Measurements from ENCODE around the gene TCF4.
"Not testable (repeated sequence)": the region's sequence is repeated elsewhere in the genome, so short reads cannot be mapped to it uniquely, and the experiment has no call there.

Gene TCF4

GRCh38 chr18:55500316-55501086, 87.5 kb downstream of the TCF4 start:
- DNase-seq = no peak

GRCh38 chr18:55499526-55499925, 88.5 kb downstream of the TCF4 start:
- no peak for DNase-seq

GRCh38 chr18:55497825-55498403, 90.1 kb downstream of the TCF4 start:
- no peak for DNase-seq

- no peak for DNase-seq
These were observed 93.1 kb downstream of the TCF4 start for GRCh38 chr18:55494899-55495298.

- DNase-seq = no peak
These were observed 93.6 kb downstream of the TCF4 start for GRCh38 chr18:55494441-55494840.

- DNase-seq = no peak
These were observed 96.4 kb downstream of the TCF4 start for GRCh38 chr18:55491616-55492015.

- peak; percentile 76 for DNase-seq
These were observed 98.7 kb downstream of the TCF4 start for GRCh38 chr18:55489034-55489986.

GRCh38 chr18:55488473-55488872, 99.5 kb downstream of the TCF4 start:
- peak; percentile 98 for DNase-seq

- no peak for DNase-seq
These were observed 100.0 kb downstream of the TCF4 start for GRCh38 chr18:55487997-55488396.

- DNase-seq = no peak
These were observed 101.1 kb downstream of the TCF4 start for GRCh38 chr18:55486936-55487335.

- DNase-seq = no peak
These were observed 102.3 kb downstream of the TCF4 start for GRCh38 chr18:55485666-55486065.

- no peak for DNase-seq
These were observed 103.2 kb downstream of the TCF4 start for GRCh38 chr18:55484773-55485172.

- DNase-seq = no peak
These were observed 104.6 kb downstream of the TCF4 start for GRCh38 chr18:55483266-55483871.

- no peak for DNase-seq
These were observed 108.2 kb downstream of the TCF4 start for GRCh38 chr18:55479656-55480420.

- no peak for DNase-seq
These were observed 110.0 kb downstream of the TCF4 start for GRCh38 chr18:55477860-55478581.

GRCh38 chr18:55477499-55477859, 110.5 kb downstream of the TCF4 start:
- no peak for DNase-seq

- DNase-seq = no peak
These were observed 112.1 kb downstream of the TCF4 start for GRCh38 chr18:55475916-55476315.

GRCh38 chr18:55475467-55475866, 112.5 kb downstream of the TCF4 start:
- DNase-seq = no peak

GRCh38 chr18:55473560-55473959, 114.4 kb downstream of the TCF4 start:
- no peak for DNase-seq

- DNase-seq = no peak
These were observed 114.9 kb downstream of the TCF4 start for GRCh38 chr18:55473058-55473457.

- DNase-seq = no peak
These were observed 117.2 kb downstream of the TCF4 start for GRCh38 chr18:55470826-55471225.

- DNase-seq = not testable (repeated sequence)
These were observed 118.9 kb downstream of the TCF4 start for GRCh38 chr18:55469134-55469533.

Data from NCI-H748 treated with DMSO at 0.1 percent for 48 hours (cell line).